GM06990 (cell line): ENCODE measurements around the gene ADARB2.

Experiments
- DNase-seq: peaks from one replicate; pipeline ENCODE4 v3.0.0-alpha.2; 2011; ENCODE audit not compliant: insufficient read length; ENCODE audit errors: extremely low read depth
- H3K27me3 ChIP-seq: replicated peaks from 2 replicates; pipeline ENCODE4 v1.6.0; 2011; ENCODE audit warnings: low read length; ENCODE audit not compliant: control insufficient read depth, insufficient read depth
- H3K36me3 ChIP-seq: 2 replicates; pipeline ENCODE4 v1.5.1; 2011; ENCODE audit warnings: low read length; ENCODE audit not compliant: control insufficient read depth, insufficient read depth
- H3K4me3 ChIP-seq: replicated peaks from 2 replicates; pipeline ENCODE4 v1.5.1; 2011; ENCODE audit warnings: low read depth, mild to moderate bottlenecking, control low read depth, low read length
- TF ChIP-seq, protein P1 (sequence below): IDR thresholded peaks from 2 replicates; pipeline ENCODE4 v1.5.1; 2011; ENCODE audit warnings: low read length, control low read depth, mild to moderate bottlenecking, inconsistent platforms; ENCODE audit not compliant: insufficient read depth, poor library complexity, severe bottlenecking

Gene ADARB2

DNA sequence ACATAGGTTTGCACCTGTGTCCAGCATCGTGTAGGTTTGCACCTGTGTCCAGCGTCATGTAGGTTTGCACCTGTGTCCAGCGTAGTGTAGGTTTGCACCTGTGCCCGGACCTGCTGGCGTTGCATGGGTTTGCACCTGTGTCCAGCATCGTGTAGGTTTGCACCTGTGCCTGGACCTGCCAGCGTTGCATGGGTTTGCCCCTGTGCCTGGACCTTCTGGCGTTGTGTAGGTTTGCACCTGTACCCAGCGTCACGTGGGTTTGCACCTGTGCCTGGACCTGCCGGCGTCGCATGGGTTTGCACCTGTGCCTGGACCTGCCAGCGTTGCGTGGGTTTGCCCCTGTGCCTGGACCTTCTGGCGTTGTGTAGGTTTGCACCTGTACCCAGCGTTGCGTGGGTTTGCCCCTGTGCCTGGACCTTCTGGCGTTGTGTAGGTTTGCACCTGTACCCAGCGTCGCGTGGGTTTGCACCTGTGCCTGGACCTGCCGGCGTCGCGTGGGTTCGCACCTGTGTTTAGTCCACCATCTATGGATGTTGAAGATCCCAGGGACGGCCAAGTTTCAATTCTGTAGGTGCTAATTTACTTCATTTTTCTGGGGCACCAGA is 523.2 kb downstream of the ADARB2 start:
- no peak for DNase-seq
- H3K4me3 ChIP-seq = no peak overlapping the region
- TF ChIP-seq, protein P1, sequence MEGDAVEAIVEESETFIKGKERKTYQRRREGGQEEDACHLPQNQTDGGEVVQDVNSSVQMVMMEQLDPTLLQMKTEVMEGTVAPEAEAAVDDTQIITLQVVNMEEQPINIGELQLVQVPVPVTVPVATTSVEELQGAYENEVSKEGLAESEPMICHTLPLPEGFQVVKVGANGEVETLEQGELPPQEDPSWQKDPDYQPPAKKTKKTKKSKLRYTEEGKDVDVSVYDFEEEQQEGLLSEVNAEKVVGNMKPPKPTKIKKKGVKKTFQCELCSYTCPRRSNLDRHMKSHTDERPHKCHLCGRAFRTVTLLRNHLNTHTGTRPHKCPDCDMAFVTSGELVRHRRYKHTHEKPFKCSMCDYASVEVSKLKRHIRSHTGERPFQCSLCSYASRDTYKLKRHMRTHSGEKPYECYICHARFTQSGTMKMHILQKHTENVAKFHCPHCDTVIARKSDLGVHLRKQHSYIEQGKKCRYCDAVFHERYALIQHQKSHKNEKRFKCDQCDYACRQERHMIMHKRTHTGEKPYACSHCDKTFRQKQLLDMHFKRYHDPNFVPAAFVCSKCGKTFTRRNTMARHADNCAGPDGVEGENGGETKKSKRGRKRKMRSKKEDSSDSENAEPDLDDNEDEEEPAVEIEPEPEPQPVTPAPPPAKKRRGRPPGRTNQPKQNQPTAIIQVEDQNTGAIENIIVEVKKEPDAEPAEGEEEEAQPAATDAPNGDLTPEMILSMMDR = no peak

DNA sequence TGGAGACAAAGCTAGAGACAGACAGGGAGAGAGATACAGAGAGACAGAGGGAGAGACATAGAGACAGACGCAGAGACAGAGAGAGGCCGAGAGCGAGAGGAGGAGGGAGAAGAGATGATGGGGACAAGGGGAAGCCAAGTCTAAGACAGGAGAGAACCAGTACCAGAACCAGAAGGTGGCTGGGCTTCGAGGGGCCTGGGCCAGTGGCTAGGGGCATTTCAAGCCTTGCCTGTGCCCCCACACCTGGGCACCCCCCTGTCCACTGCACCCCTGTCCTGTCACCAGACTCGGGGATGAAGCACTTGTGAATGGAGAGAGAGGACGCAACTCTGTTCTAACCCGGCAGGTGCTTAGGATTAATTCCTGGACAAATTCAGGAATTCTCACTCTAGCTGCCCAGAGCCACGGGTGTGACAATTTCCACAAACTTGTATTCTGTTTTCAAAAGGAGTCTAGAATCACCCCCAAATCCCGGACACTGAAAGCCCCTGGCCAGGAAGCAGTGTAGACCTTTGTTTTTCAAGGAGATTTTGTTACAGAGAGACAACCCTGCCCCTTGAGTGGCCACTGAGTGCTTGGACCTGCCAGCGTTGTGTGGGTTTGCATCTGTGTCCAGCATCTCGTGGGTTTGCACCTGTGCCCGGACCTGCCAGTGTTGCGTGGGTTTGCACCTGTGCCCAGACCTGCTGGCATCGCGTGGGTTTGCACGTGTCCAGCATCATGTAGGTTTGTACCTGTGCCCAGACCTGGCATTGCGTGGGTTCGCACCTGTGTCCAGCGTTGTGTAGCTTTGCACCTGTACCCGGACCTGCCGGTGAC is 523.9 kb downstream of the ADARB2 start:
- TF ChIP-seq, protein P1 = no peak
- no peak for DNase-seq
- Histone ChIP-seq H3K27me3 (no peaks in the 10 kb centered on the region), H3K36me3 (no peaks in the 10 kb centered on the region), H3K4me3 (no peak overlapping the region)

More for the DNA sequence above, 523.2 kb downstream of the ADARB2 start:
- Histone ChIP-seq H3K36me3 (no peaks in the 10 kb centered on the region), H3K27me3 (no peaks in the 10 kb centered on the region)

DNA sequence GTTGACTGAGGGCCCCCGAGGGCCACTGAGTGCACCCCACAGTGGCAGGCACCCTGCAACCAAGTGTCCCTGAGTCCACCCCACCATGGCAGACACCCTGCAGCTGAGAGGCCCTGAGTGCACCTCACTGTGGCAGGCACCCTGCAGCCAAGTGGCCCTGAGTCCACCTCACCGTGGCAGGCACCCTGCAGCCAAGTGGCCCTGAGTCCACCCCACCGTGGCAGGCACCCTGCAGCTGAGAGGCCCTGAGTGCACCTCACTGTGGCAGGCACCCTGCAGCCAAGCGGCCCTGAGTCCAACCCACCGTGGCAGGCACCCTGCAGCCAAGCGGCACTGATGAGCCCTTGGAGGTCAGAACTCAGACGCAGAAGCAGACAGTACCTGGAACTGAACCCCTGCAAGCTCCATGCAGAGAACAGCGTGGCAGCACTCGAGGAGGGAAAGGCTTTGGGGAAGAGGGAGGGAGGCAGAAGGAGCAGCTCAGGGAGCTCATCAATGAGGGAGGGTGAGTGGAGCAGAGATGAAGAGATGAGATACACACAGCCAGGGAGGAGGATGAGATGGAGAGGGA is 524.7 kb downstream of the ADARB2 start:
- H3K36me3 ChIP-seq = no peaks in the 10 kb centered on the region
- H3K4me3 ChIP-seq = no peak overlapping the region
- H3K27me3 ChIP-seq = no peaks in the 10 kb centered on the region
- TF ChIP-seq, protein P1 = no peak
- DNase-seq = no peak

DNA sequence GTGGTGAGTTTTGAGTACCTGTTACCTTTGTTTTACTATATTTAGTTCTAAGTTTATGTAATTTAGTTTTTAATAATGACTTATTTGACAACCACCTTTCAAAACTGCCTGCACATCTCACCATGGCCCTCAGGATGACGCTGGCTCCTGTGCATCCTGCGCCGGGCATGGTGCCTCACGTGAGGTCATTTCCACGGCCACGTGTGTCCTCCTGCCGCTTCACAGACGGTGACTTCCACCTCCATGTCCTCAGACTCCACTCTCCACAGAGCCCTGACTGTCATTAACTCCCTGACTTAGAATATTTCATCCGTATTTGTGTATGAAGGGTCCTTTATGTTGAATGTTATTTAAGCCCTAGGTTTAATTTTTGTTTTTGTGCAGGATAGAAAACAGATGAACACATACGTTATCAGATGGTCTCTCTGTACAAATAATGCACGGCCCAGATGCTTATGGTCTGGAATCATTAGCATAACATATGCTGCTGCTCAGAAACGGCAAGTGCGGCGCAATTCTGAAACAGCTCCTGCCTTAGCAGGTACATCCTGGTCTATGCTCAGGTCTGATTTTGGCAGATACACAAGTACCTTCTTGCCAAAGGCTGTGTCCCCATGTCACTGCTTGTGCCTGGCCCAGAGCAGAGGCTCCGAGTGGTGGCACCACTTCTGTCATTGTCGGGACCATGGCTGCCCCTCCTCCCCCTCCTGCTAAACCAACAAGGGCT is 525.3 kb downstream of the ADARB2 start:
- Histone ChIP-seq H3K36me3 (no peaks in the 10 kb centered on the region), H3K4me3 (no peak overlapping the region), H3K27me3 (no peaks in the 10 kb centered on the region)
- TF ChIP-seq, protein P1 = no peak
- DNase-seq = no peak

DNA sequence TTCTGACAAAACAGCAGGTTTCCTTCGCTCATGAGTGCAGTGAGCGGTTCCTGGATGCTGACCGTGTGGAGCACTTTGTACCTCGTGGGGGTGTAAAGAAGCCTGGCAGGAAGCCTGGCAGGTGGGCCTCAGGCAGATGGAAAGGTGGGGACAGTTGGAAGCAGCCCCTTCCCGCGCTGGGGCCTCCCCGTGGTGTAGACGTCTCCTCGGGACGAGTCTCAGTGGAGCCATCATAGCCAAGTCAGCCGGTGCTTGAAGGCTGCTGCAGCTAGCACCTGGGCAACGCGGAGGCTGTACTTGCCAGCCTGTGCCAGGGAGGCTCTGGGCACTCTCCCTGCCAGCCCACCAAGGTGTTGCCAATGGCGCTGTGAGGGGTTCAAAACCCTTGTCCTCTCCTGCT is 526.7 kb downstream of the ADARB2 start:
- DNase-seq = no peak
- no peak overlapping the region for H3K4me3 ChIP-seq
- H3K36me3 ChIP-seq = no peaks in the 10 kb centered on the region
- TF ChIP-seq, protein P1 = no peak
- H3K27me3 ChIP-seq = no peaks in the 10 kb centered on the region
